ENCODE results near the gene ATP11A.

The ATP11A gene

GRCh38 chr13:112911285-112911701, 221.5 kb downstream of the ATP11A start:
- DNase-seq: no peak

- DNase-seq: no peak
Observed at GRCh38 chr13:112911883-112912282, 222.0 kb downstream of the ATP11A start.

- no peak for DNase-seq
Observed at GRCh38 chr13:112912726-112913440, 223.0 kb downstream of the ATP11A start.

- no peak for DNase-seq
Observed at GRCh38 chr13:112916296-112916695, 226.5 kb downstream of the ATP11A start.

GRCh38 chr13:112917056-112917664, 227.3 kb downstream of the ATP11A start:
- no peak for DNase-seq

- DNase-seq: no peak
Observed at GRCh38 chr13:112917737-112918136, 227.9 kb downstream of the ATP11A start.

GRCh38 chr13:112918266-112918665, 228.4 kb downstream of the ATP11A start:
- DNase-seq: no peak

GRCh38 chr13:112918746-112919145, 228.9 kb downstream of the ATP11A start:
- DNase-seq: no peak

GRCh38 chr13:112923962-112924361, 234.1 kb downstream of the ATP11A start:
- DNase-seq: no peak

- no peak for DNase-seq
Observed at GRCh38 chr13:112924365-112924764, 234.5 kb downstream of the ATP11A start.

GRCh38 chr13:112926003-112926402, 236.2 kb downstream of the ATP11A start:
- no peak for DNase-seq

- DNase-seq: no peak
Observed at GRCh38 chr13:112926993-112927392, 237.2 kb downstream of the ATP11A start.

GRCh38 chr13:112928020-112928971, 238.5 kb downstream of the ATP11A start:
- no peak for DNase-seq

- DNase-seq: no peak
Observed at GRCh38 chr13:112928972-112929782, 239.3 kb downstream of the ATP11A start.

- DNase-seq: no peak
Observed at GRCh38 chr13:112929783-112930055, 239.9 kb downstream of the ATP11A start.

GRCh38 chr13:112930192-112930591, 240.4 kb downstream of the ATP11A start:
- no peak for DNase-seq

- DNase-seq: no peak
Observed at GRCh38 chr13:112931028-112931934, 241.4 kb downstream of the ATP11A start.

- no peak for DNase-seq
Observed at GRCh38 chr13:112932971-112933370, 243.1 kb downstream of the ATP11A start.

GRCh38 chr13:112933649-112934048, 243.8 kb downstream of the ATP11A start:
- no peak for DNase-seq

- DNase-seq: no peak
Observed at GRCh38 chr13:112934078-112934477, 244.2 kb downstream of the ATP11A start.

All from CD4-positive, alpha-beta T cell treated with Interleukin-6 for 4 hours (primary cell).